Activated CD8-positive, alpha-beta memory T cell treated with anti-CD3 and anti-CD28 coated beads for 48 hours (primary cell): ENCODE measurements around the gene GTSE1.
A peak's percentile ranks its signal among the peaks of the same experiment; 100 is the strongest.

ENCODE experiments used
- DNase-seq, 3 experiments: peaks; one replicate each; pipeline ENCODE4 v3.0.0-alpha.2; 2020; ENCODE audit warnings: low read depth in 2 of 3, low spot score in 2 of 3

GTSE1 gene

DNA sequence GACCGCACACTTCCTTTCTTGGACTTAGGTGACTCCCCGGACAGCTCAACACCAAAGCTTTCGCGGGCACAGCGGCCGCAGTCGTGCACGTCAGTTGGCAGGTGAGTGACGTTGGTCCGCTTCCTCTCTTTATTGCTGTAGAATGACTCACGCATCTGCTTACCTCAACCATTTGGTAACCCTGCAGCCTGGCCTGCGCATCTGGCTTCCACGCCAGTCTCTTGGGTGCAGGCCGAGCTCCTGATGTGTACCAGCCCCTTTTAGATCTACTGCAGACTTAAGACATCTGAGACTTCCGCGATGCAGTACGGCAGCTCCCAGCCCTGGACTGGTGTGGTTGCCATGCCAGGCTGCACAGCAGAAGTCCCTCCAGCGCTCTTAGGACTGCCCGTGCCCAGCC lies 26.5 kb downstream of the GTSE1 start:
- no peak for DNase-seq

DNA sequence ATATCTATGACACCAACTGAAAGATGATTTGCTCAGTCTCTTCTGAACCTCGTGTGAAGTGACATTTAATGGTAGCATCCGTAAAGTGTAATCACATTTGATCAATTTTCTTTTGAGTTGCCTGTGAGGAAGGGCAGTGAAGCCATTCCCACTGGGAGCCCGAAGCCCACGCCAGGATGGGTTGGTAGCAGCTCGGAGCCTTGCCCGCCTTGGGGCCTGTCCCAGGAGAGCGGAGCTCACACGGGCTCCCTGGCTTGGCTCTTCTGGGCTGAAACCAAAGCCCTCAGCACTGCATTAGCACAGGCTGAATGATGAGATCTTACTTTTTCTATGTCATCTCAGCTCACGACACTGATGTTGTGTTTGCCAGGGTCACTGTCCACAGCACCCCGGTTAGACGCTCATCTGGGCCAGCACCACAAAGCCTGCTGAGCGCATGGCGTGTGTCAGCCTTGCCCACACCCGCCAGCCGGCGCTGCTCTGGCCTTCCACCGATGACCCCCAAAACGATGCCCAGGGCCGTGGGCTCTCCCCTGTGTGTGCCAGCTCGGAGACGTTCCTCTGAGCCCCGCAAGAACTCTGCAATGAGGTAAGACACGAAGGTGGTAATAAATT lies 29.5 kb downstream of the GTSE1 start:
- no peak for DNase-seq

DNA sequence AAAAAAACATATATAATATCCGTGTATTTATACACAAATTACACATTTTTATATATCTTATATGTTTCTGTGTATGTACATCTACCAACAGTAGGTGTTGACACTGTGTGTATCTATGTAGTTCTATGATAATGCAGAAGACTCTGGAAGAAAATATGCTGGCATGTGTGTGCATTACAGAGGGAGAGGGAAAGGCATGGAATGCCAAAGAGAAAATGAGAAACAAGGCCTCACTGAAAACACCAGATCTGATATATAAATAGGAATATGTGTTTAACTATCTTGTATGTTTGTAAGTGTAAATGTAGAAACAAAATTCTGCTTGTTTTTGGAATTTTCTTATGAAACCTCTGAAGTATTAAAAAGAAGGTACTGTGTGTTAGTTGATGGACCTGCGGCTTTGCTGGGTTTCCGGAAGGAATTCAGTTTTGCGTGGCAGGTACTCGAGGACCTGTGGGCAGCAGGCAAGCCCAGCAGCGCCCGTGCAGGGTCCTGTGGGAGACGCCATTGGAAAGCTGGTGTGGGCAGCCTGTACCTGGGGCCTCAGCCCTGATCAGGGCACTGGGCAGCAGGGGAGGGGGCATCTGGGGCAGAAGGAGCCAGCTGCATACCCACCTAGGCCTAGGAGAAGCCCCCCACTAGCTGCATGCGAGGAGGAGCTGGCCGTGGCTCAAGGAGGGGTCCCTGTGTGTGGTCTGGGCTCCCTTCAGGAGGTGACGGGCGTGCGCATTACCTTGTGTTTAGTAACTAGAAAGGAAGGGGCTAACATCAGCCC lies 31.2 kb downstream of the GTSE1 start:
- DNase-seq: no peak

DNA sequence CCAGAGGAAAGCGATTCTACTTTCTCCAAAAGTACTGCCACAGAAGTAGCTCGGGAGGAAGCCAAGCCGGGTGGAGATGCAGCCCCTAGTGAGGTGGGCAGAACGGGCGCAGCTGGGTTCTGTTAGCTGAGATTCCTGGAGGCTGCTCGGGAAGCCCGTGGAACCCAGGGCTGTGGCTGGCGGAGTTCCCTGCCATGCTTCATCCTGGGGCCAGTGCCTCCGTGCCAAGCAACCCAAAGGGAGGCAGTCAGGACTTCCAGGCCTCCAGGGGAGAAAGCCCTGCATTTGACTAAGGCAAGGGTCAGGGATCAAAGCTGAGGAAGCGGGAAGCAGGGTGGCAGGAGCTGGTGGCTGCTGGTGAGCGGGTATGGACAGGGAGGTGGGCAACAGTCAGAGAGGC lies 32.1 kb downstream of the GTSE1 start:
- no peak for DNase-seq

DNA sequence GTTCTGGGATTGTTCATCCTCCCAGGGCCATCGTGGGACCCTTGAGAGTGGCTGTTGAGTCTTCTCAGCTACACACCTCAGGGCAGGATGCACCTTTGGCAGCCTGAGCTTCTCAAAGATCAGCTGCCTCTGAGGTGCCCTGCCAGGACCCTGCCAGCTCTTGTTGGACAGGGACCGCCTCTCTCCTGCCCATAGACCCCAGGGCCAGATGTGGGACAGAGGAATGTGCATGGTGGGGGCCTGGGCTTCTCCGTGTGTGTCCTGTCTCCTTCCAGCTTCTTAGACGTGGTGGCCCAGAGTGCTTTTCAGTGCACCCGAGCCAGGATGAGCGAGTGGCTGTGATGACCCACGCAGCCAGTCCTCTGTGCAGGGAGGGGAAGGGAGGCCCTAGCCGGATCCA lies 32.9 kb downstream of the GTSE1 start:
- no peak for DNase-seq

DNA sequence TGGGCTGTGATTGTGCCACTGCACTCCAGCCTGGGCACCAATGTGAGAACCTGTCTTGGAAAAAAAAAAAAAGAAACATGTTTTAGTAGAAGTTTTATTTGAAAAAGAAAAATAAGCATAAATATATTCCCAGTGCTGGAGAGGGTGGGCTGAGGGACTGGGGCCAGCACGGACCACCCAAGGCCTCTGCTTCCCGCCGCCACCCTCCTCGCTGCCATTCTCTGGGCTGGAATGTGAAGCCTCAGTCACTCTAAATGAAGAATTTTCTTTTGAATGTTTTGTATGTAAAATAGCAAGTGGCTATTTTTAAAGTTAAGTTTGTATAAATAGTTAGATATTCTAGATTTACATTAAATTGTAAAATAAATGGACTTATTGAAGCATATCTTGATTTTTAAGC lies 33.8 kb downstream of the GTSE1 start:
- DNase-seq: no peak

DNA sequence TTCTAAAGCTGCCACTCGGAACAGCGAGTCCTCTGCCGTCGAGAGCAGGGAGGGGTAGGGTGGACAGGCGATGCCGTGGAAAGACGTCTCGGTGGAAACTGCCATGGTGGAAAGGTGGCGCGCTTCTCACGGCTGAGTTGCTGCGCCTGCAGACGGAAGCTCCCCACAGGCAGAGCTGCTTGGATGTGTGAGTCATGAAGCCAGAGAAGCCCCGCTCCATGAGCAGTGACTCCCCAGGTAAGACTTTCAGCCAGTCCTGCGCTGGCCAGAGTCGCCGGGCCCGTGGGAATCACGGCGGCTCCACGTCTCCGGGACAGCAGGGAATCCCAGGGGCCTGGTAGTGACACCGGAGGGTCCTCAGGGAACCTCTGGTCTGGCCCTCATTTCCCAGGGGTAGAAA lies 34.8 kb downstream of the GTSE1 start:
- no peak for DNase-seq

DNA sequence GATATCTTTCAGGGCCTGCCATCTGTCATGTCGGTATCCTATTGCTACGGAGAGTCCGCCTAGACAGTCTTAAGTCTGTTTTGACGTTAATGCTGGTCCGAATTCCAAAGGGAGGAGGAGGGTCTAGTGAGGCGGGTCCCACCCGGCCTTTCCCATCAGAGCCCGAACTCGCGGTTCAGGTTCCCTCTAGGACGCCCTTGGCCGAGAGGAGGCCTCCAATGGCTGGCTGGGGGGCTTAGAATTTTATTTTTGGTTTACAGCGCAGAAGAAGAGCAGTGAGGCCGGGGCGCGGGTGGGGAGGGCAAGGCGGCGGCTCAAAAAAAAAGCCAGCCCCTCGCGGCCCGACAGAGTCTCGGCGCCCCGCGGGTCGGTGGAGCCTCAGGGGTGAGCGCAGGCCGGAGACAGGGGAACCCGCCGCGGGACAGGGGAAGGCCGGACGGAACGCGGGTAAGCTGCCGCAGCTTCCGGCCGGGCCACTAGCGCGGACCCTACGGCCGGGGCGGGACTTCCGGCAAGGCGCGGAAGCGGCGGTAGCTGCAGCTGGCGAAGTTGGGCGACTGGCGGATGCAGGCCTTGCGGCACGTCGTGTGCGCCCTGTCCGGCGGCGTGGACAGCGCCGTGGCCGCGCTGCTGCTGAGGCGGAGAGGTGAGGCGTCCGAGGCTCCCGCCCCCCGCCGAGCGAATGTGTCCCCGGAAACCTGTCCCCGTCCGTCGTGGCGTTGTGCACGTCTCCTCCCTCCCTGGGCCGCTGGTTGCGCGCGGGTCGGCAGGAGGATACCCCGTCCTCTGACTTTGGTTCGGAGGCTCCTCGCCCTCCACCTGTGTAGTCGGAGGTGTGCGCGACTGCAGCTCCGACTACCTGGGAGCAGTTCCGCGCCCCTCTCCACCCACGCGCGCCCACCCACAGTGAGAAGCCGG lies 38.8 kb downstream of the GTSE1 start, which contains the start of gene TRMU:
Gene TRMU, plus strand, starts transcription at position 514 of the 918 bp plus-strand sequence. Its CDS starts 51 bp downstream, at position 565.
- DNase-seq: peak; percentile 44 to 69 (median 59)

DNA sequence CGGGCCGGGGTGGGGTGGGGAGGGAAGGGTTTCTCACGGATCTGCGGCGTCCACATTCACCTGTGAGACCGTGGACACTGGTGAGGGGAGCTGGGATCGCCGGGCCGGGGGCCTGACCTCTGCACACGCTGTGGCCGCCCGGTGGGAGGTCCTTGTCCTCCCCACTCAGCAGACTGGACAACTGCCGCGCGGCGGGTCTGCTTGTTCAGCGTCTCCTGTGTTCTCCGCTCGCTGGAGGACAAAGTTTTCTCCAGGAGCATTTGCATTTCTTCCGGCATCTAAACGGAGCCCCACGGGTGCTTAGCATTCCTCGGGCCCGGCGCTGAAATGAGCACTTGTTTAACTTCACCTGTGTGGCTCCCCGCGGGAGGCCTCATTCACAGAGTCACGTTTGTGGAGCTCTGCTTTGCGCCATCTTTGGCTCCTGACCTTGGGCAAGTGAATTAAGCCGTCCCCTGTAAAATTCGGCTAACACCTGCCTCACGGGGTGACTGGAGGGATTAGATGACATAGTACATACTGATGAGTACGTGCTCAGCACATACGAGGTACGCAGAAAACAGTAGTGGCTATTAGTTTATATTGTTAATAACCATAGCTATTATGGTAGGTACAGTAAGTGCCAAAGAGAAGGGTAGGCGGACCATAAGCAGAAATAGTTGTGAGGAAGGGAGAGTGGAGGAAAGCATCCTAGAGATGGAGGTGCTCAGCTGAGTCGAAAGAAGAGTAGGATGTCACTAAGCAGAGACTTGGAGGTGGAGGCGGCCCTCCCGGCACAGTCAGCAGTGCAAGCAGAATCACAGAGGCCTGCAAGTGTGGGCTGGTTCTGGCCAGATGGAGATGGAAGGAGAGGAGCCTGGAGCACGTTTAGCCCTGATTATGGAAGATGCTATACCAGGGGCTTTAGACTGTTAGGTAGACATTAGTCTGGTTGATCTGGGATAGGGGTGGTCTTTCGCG lies 39.7 kb downstream of the GTSE1 start:
- no peak for DNase-seq

DNA sequence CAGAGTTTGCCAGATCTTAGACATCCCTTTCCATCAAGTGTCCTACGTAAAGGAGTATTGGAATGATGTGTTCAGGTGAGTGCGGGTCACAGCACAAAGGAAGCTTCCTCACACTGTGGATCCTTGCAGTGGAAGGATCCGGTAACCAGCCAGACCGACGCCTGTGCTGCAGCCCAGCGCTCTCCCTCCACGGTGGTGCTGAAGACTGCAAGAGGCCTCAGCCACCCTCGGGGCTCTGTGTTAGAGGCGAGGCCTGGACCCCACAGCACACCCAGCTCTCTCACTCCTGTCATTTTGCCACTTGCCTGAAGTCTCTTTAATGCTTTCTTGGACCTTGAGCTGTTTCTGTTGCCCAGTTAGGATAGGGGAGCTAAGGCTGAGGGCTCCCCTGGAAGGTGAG lies 41.2 kb downstream of the GTSE1 start:
- DNase-seq: no peak

DNA sequence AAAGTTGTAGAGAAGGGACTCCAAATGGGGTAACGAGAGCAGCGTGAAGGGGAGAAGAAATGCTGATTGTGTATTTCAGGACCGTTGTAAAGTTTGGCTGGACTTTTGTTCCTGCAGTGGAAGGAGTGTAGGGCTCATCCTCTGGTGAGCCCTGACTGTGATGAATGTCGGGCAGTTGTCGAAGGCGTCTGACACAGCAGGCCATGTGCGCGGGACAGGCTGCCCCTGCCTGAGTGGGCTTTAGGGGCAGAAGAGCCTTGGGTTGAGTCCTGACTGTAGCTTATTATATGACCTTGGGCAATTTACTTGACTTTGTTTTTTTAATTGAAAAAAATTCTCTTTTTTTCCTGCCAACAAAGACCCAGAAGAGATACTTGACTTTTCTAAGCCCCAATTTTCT lies 42.0 kb downstream of the GTSE1 start:
- DNase-seq: no peak

DNA sequence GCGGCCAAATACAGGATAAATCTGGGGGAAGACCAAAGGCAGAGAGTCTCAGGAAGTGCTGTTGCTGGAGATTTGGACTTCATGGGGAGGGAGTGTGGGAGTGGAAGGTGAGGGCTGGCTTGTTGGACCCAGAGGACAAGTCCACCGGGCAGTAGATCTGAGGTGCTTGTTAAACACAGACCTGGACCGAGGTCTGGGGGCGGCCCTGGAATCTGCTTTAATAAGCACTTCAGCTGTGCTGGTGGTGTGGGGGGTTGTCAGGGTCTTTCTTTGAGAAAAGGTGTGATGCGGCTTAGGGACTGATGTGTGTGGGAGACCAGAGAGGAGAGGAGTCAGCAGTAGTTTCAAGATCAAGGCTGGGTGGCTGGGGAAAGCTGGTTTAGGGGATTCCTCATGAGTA lies 43.3 kb downstream of the GTSE1 start:
- no peak for DNase-seq

DNA sequence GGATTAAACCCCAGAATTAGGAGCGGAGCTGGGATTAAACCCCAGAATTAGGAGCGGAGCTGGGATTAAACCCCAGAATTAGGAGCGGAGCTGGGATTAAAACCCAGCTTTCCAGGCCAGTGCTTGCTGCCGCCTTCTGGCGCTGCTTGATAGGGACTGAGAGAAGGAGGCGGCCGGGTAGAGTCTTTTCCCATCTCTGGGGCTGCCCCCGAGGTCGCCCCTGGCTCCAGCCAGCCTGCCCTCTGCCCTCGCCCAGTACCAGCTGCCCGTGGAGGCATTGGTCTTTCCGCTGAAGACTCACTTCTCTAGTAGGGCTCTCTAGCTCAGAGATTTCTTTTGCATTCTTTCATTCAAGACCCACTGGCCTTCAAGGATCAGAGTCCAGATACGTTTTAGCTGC lies 44.0 kb downstream of the GTSE1 start:
- no peak for DNase-seq

DNA sequence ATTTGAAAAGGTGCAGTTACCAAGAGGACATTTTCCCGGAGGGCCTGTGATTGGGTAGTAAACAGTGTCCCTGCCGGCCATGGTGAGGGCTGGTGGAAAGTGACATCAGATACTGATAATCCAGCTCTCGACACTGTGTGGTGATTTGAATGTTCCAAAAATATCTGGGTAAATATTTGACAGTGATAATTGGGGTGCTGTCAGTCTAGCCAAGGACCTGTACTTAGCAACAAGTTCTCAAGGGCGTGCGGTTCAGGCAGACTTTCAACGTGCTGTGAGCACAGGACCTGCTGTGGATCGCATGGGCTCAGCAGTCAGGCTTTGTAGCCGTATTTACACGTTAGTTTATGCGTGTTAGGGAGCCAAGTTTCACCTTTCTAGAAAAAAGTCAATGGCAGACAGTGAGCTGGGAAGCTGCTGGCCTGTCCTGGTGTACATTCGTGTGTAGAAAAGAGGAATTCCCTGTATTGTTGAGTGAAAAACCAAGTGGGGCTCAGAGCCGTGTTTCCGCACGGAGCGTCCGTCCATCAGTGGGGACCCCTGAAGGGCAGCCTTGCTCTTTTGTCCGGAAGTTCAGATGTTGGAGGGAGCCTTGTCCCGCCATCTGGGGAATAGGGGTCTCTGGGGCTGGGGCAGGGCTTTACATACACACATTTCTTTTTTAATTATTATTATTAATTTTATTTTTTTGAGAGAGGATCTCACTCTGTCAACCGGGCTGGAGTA lies 50.2 kb downstream of the GTSE1 start:
- no peak for DNase-seq

DNA sequence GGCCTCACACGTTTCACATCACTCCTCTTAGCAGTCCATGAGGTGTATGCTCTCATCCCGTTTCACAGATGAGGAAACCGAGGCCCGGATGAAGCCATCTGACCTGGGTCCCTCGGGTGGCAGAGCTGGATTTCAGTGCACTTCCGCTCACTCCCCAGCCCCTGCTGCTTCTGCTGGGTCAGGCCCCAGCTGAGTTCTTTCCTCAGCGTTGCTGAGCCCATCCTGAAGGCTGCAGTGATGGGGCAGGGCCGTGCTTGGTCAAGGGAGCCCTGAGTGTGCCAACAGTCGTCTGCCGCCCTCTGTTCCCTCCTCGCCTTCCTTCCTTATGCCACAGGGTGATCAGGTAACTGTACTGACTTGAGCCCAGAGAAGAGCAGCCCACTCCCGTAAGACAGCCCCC lies 51.0 kb downstream of the GTSE1 start:
- DNase-seq: no peak

DNA sequence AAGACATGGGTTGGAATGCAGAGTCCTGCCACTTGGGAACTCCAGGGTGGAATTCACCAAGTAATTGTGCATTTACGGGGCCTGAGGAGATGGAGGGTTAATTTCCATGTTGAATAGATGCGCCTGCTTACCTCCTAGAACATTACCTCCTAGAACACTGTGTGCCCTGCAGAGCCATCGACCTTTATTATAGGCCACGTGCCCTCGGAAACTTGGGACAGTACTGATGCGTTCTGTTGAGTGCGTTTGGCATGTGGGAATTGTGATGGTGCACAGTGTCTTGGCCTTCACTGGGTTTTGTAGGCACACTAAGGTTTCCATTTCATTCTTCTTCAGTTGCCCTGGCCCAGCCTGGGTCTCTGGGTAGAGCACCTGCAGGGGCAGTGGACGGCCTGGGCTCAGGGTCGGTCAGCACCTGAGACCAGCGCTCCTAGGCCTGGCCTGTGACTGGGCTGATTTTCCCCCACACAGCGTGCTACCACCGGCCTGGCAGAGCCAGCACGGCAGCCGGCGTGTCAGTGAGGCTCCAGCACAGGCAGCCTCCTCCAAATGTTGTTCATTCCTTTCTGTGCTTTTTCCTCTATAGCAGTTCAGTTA lies 51.5 kb downstream of the GTSE1 start:
- no peak for DNase-seq

DNA sequence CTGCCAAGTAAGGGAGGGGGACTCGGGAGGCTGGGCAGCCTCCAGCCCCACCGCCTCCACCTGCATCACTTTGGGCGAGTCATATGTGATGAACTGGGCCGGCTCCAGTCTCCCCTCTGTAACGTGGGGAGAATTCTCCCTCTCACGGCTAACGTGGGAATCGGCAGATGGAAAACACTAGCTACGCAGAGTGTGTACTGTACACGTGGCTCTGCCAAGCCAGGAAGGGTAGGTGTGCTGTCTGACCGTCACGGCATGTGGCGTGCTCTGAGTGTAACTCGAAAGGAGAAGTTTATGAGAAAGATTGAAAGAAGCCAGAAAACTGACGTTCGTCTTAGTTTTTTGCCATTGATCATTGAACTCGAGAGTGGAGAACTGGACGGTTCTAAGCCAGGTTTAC lies 52.6 kb downstream of the GTSE1 start:
- DNase-seq: no peak

DNA sequence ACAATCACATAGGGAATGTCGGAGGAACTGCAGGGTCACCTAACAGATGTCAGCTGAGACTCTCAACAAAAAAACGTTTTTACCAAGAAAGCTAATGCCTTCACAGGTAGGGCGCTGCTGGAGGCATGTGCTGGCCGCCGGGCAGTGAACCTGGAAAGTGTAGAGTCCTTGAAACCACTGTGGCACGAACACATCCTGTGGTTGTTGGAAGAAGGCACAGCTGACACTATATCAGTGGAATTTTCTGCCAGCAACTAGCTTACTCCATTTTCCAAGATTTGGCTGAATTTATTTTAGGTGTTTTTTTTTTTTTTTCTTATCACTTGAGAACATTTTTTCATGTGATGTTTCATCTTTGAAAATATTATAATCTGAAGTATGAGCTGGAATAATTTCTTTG lies 53.0 kb downstream of the GTSE1 start:
- DNase-seq: no peak

DNA sequence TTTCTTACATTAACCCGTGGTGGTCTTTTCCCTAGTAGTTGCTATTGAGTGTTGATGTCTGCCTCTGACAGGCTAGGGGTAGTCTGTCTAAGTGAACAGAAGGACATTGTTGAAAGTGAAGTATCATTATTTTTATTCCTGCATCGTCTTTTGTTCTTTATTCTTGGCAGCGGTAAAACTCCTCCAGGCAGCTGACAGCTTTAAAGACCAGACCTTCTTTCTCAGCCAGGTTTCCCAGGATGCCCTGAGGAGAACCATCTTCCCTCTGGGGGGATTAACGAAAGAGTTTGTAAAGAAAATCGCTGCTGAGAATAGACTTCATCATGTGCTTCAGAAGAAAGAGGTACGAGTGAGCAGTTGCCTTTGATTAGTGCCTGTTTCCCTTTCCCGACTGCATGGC lies 53.5 kb downstream of the GTSE1 start:
- no peak for DNase-seq

DNA sequence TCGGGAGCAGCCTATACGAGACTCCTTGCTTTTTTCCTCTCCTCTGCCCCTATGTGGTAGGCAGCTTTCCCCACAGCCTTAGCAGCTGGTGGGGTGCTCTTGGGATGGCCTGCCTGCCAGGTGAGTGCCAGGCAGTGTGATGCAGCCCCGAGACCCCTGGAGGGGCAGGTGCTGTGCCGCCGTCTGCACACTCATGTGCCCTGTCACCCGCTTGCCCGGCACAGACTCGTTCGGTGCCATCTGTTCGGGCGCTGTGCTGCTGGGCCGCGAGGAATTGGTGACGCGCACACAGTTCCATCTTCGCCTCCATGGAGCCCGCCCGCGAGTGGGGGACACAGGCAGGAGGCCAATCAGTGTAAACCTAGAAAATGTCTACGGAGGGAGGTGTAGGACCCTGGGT lies 54.0 kb downstream of the GTSE1 start:
- no peak for DNase-seq
